KMS-11 (cell line): Measurements from ENCODE around the gene CCDC171.

Source experiments
- H2AFZ ChIP-seq: fragments of 200-600 bp; sonication (generic); 2 replicates; pipeline ENCODE4 v1.6.1; 2016; ENCODE audit warnings: antibody characterized with exemption, mixed run types, low read depth
- H3K27ac ChIP-seq: fragments of 200-600 bp; sonication (generic); 2 replicates; pipeline ENCODE4 v1.6.1; 2016; ENCODE audit warnings: mild to moderate bottlenecking, mixed run types
- H3K27me3 ChIP-seq: fragments of 200-600 bp; sonication (generic); 2 replicates; pipeline ENCODE4 v1.6.1; 2017; ENCODE audit warnings: mild to moderate bottlenecking, low read depth, mixed run types, moderate library complexity; ENCODE audit not compliant: insufficient read depth
- H3K36me3 ChIP-seq: fragments of 200-600 bp; sonication (generic); 2 replicates; pipeline ENCODE4 v1.6.1; 2017; ENCODE audit warnings: mild to moderate bottlenecking, mixed run types; ENCODE audit not compliant: insufficient read depth
- H3K4me1 ChIP-seq: fragments of 200-600 bp; sonication (generic); 2 replicates; pipeline ENCODE4 v1.6.1; 2016; ENCODE audit warnings: mild to moderate bottlenecking, low read depth, mixed run types; ENCODE audit not compliant: poor library complexity, severe bottlenecking
- H3K4me2 ChIP-seq: fragments of 200-600 bp; sonication (generic); 2 replicates; pipeline ENCODE4 v1.7.0; 2016; ENCODE audit warnings: mild to moderate bottlenecking, mixed run types
- H3K4me3 ChIP-seq: fragments of 200-600 bp; sonication (generic); IDR thresholded peaks from 2 replicates; pipeline ENCODE4 v1.6.1; 2017; ENCODE audit warnings: low read depth, low read length, mixed read lengths; ENCODE audit not compliant: insufficient read depth
- H3K79me2 ChIP-seq: fragments of 200-600 bp; sonication (generic); 2 replicates; pipeline ENCODE4 v1.6.1; 2016; ENCODE audit warnings: low read depth, mixed run types; ENCODE audit not compliant: insufficient read depth
- H3K9ac ChIP-seq: fragments of 200-600 bp; sonication (generic); 2 replicates; pipeline ENCODE4 v1.6.1; 2016; ENCODE audit warnings: mild to moderate bottlenecking, mixed run types
- H4K20me1 ChIP-seq: fragments of 200-600 bp; sonication (generic); 2 replicates; pipeline ENCODE4 v1.6.1; 2016; ENCODE audit warnings: mild to moderate bottlenecking, mixed run types; ENCODE audit not compliant: insufficient read depth
- TF ChIP-seq, protein P1 (sequence below): fragments of 200-600 bp; sonication (generic); conservative IDR thresholded peaks from 2 replicates; pipeline ENCODE4 v1.6.1; 2017; ENCODE audit warnings: low read depth, mild to moderate bottlenecking, antibody characterized with exemption, low read length, moderate library complexity, mixed read lengths

CCDC171 gene

DNA sequence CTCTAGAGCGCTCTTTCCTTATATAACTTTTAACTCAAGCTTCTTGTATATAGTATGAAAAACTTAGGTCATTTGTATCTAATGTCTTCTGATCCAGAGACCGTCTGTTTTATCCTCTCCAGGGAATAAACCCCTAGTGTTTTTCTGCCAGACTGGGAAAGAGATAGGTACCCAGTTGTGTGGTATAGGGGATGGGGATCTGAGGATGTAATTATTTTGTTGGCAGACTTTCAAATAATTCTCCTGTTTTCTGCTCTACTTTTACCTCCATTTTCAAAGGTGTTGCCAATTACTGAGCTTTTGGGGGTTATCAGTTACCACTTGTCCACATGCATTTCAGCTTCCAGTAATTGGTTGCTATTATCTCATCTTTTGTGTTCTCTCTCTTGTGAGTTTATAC, 17.9 kb downstream of the CCDC171 start:
- Histone ChIP-seq H3K4me1 (no peaks in the 10 kb centered on the region), H3K9ac (no peak overlapping the region)
- TF ChIP-seq, protein P1, sequence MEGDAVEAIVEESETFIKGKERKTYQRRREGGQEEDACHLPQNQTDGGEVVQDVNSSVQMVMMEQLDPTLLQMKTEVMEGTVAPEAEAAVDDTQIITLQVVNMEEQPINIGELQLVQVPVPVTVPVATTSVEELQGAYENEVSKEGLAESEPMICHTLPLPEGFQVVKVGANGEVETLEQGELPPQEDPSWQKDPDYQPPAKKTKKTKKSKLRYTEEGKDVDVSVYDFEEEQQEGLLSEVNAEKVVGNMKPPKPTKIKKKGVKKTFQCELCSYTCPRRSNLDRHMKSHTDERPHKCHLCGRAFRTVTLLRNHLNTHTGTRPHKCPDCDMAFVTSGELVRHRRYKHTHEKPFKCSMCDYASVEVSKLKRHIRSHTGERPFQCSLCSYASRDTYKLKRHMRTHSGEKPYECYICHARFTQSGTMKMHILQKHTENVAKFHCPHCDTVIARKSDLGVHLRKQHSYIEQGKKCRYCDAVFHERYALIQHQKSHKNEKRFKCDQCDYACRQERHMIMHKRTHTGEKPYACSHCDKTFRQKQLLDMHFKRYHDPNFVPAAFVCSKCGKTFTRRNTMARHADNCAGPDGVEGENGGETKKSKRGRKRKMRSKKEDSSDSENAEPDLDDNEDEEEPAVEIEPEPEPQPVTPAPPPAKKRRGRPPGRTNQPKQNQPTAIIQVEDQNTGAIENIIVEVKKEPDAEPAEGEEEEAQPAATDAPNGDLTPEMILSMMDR: no peak

DNA sequence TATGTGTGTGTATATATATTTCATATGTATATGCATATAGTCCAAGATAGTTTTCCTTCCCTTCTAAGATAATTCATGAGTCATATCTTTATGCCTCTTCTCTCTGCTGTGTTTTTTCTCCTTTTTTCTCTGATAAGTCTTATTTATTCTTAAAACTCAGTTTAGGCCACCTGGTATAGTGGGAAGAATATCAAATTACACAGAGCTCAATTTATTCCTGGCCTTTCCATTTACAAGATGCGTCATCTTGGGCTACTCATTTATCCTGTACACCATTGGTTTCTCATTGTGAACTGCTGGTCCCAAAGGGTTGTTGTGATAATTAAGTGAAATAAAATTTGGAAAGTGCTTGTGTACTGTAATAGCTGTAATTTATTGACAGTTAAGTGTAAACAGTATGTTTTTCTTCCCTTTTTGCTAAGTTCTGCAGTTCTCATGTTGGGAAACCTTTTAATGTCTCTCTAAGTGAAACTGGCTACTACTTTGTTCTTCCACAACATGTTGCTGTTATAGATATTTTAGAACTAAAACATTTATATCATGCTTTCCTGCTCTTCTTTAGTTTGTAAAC, 19.4 kb downstream of the CCDC171 start:
- no peaks in the 10 kb centered on the region for H3K27me3 ChIP-seq
- H3K4me2 ChIP-seq: no peak overlapping the region
- no peak overlapping the region for H3K9ac ChIP-seq
- no peak overlapping the region for H2AFZ ChIP-seq
- H3K4me3 ChIP-seq: no peak overlapping the region
- H4K20me1 ChIP-seq: no peaks in the 10 kb centered on the region
- H3K79me2 ChIP-seq: no peaks in the 10 kb centered on the region
- no peak overlapping the region for H3K27ac ChIP-seq
- no peaks in the 10 kb centered on the region for H3K36me3 ChIP-seq
- TF ChIP-seq, protein P1: no peak
- H3K4me1 ChIP-seq: no peaks in the 10 kb centered on the region

More for the DNA sequence above, 17.9 kb downstream of the CCDC171 start:
- Histone ChIP-seq H3K36me3 (no peaks in the 10 kb centered on the region), H3K27me3 (no peaks in the 10 kb centered on the region), H2AFZ (no peak overlapping the region), H3K79me2 (no peaks in the 10 kb centered on the region), H3K4me2 (no peak overlapping the region), H4K20me1 (no peaks in the 10 kb centered on the region), H3K4me3 (no peak overlapping the region), H3K27ac (no peak overlapping the region)

DNA sequence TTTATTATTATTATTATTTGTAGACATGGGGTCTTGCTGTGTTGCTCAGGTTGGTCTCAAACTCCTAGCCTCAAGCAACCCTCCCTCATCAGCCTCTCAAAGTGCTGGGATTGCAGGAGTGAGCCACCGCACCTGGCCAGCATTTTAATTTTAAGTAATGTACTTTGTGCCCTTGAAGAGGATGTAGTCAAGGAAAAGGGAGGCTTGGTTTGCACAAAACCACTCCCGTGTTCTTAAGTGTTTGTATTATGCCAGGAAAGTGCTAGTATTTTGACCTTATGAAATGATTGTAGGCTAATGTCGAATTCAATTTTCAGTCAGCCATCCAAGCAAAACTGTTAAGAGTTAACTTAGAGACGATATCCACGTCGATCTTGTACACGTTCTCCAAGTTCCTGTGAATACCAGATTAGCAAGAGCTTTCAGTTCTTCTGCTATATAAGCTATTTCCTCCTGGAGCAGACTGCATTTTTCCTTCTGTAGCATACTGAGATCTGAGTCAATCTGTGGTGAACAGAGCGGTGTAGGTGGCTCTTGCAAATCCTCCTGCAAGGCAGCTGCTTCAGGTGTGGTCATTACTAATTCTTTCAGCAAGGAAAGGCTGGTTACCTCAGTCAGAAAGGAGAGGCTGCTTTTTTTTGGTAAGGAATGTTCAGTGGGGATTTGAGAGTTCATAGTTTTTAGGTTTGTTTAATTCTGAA, 23.7 kb downstream of the CCDC171 start:
- Histone ChIP-seq H3K4me1 (no peaks in the 10 kb centered on the region), H2AFZ (no peak overlapping the region), H3K4me2 (no peak overlapping the region), H3K27me3 (no peaks in the 10 kb centered on the region), H4K20me1 (no peaks in the 10 kb centered on the region), H3K36me3 (no peaks in the 10 kb centered on the region), H3K79me2 (no peaks in the 10 kb centered on the region), H3K27ac (no peak overlapping the region), H3K4me3 (no peak overlapping the region), H3K9ac (no peak overlapping the region)
- TF ChIP-seq, protein P1: no peak

DNA sequence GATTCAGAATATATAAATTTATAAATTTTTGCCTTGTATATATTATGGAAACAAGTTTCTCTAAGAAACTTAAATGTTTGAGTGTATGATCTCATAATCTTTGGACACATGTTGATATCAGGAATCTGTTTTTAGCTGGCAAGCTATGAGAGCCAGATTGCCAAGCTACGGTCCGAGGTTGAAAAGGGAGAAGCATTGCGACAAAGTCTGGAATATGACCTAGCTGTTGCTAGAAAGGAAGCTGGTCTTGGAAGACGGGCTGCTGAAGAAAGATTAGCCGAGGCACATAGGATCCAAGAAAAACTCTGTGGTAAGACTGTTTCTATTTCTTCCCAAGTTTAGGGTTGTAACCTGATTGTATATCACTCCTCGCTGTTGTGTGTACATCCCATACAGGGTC, 25.9 kb downstream of the CCDC171 start:
- H3K4me3 ChIP-seq: no peak overlapping the region
- TF ChIP-seq, protein P1: no peak

More for the DNA sequence above, 25.9 kb downstream of the CCDC171 start:
- H4K20me1 ChIP-seq: no peaks in the 10 kb centered on the region
- H3K9ac ChIP-seq: no peak overlapping the region
- H3K4me2 ChIP-seq: no peak overlapping the region
- no peaks in the 10 kb centered on the region for H3K79me2 ChIP-seq
- peaks cover 3% of the 10 kb centered on the region for H3K4me1 ChIP-seq
- H2AFZ ChIP-seq: no peak overlapping the region
- H3K27ac ChIP-seq: no peak overlapping the region
- no peaks in the 10 kb centered on the region for H3K27me3 ChIP-seq
- H3K36me3 ChIP-seq: no peaks in the 10 kb centered on the region
